Body of pancreas (tissue), 4 donors: ENCODE measurements around the gene KCP. TPM values are rescaled to one million over a fixed set of nuclear protein-coding genes. Genes with fewer than 3 reads are reported as not detected.
A peak's percentile ranks its signal among the peaks of the same experiment; 100 is the strongest.

Experiments used
- ATAC-seq: fragments of 150-250 bp; one replicate; pipeline ENCODE4 v1.9.1; 2016
- DNase-seq, 4 donors: peaks; one replicate each; pipeline ENCODE4 v3.0.0-alpha.2; 2019
- H3K27ac ChIP-seq, 4 donors: fragments of 200-600 bp; sonication (generic); 1 replicate in 3 of 4; 2 replicates in 1 of 4; pipeline versions ENCODE4 v1.5.1 to v1.6.1; 2016 to 2019; ENCODE audit warnings: mild to moderate bottlenecking in 1 of 4, mixed read lengths in 1 of 4, moderate library complexity in 1 of 4
- H3K27me3 ChIP-seq, 2 donors: fragments of 200-600 bp; sonication (generic); one replicate each; pipeline ENCODE4 v1.6.0; 2016; ENCODE audit warnings: mild to moderate bottlenecking in 1 of 2
- H3K36me3 ChIP-seq, 2 donors: fragments of 200-600 bp; sonication (generic); replicated peaks in 1 of 2; 2 replicates each; pipeline ENCODE4 v1.5.1; 2016; ENCODE audit warnings: low read depth in 2 of 2; ENCODE audit not compliant: insufficient read depth in 1 of 2
- H3K4me1 ChIP-seq: fragments of 200-600 bp; sonication (generic); one replicate; pipeline ENCODE4 v1.6.0; 2016
- H3K4me3 ChIP-seq, 2 donors: fragments of 200-600 bp; sonication (generic); 1 replicate in 1 of 2; 2 replicates in 1 of 2; pipeline ENCODE4 v1.5.1; 2016 to 2019
- H3K9me3 ChIP-seq, 3 donors: fragments of 200-600 bp; sonication (generic); 1 replicate in 2 of 3; 2 replicates in 1 of 3; pipeline ENCODE4 v1.5.1; 2016
- CTCF ChIP-seq, 7 experiments: fragments of 450-650 bp in 4 of 7; fragments of 200-600 bp in 3 of 7; sonication (generic) in 3 of 7; IDR thresholded peaks; one replicate each; pipeline ENCODE4 v1.5.1; 2016 to 2019; ENCODE audit warnings: antibody characterized with exemption in 7 of 7
- POLR2A ChIP-seq, 3 donors: fragments of 450-650 bp; IDR thresholded peaks; one replicate each; pipeline ENCODE4 v1.6.1; 2016; ENCODE audit warnings: antibody characterized with exemption in 3 of 3, mild to moderate bottlenecking in 2 of 3
- WGBS, 2 donors: methylation state at CpG; one replicate each; pipeline ENCODE4 v1.1.5; 2017; 5-methylcytosine and 5-hydroxymethylcytosine counted together
- intact Hi-C: fragments of 100-400 bp; cut with DNase I; formaldehyde crosslinking; loops from one replicate; pipeline ENCODE4 v1.15.1; 2023
- total RNA-seq, 2 donors: library from RNA; depleted of rRNA; stranded (reverse); fragments of >200 nt; gene quantifications; one replicate each; pipeline ENCODE4 v1.1.0, GENCODE V29; 2016

Gene KCP
- total RNA-seq, 2 donors from 2014 or later = 0.33 TPM; not detected in 1

DNA sequence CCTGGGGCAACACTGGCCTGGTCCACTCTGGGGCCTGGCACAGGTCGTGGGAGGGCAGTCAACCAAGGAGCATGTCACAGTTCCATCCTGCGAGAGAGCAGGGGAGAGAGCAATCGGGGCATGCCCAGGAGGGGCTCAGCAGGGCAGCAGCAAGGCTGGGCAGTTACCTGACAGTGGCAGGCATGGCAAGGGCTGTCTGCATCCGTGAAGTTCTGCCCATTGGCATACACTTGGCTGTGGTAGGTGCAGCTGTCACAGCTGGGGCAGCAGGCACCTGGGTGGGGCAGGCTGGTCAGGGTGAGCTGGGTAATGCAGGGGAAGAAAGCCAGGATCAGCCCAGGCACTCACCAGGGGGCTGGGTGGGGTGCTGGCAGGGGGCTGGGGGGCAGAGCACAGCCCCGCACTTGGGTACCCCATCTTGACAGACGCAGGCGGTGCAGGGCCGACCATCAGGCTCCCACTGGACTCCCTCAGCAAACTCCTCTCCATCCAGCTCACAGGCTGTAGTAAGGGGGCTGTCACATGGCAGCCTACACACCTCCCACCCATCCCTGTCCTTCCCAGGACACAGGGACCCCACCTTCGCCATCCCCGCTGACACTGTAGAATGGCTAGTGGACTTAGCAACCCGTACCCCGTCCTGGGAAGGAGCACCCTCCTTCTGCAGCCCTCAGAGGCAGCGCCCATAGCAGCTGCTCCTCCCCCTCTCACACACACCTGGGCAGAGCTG is 17.8 kb downstream of the KCP start:
- 82 to 87% methylated on average over 5 to 12 of the region's 13 CpGs for WGBS, 2 donors
- DNase-seq (peak in 1 of 4 donors; percentile 2), ATAC-seq (no peak)
- H3K36me3 ChIP-seq = no peaks in the 10 kb centered on the region
- no peaks in the 10 kb centered on the region for H3K9me3 ChIP-seq
- peaks cover 0 to 12% of the 10 kb centered on the region in 2 donors for H3K27me3 ChIP-seq
- intact Hi-C loops = no loop called here
- TF ChIP-seq POLR2A (IDR thresholded peaks at IDR 0.05) (no peak), CTCF (IDR thresholded peaks at IDR 0.05) (no peak)
- no peak overlapping the region for H3K4me3 ChIP-seq
- peaks cover 8% of the 10 kb centered on the region for H3K4me1 ChIP-seq
- no peak overlapping the region for H3K27ac ChIP-seq

DNA sequence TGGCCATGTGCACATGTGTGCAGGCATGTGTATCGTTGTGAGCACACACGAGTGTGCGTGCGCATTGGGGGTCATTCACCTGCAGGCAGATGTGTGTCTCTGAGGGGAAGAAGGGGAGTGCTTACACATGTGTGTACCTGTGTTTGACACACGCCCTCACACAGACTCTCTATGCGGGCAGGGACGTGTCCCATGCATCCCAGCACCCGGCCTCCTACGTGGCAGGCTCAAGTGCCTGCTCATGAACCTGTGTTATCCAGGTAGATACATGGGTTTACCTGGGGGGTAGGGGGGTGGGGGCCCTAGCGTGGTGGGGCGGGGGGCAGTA is 18.6 kb downstream of the KCP start:
- Histone ChIP-seq H3K4me1 (peaks cover 8% of the 10 kb centered on the region), H3K27me3 (peaks cover 0 to 12% of the 10 kb centered on the region in 2 donors), H3K27ac (no peak overlapping the region), H3K36me3 (no peaks in the 10 kb centered on the region), H3K4me3 (no peak overlapping the region), H3K9me3 (no peaks in the 10 kb centered on the region)
- TF ChIP-seq POLR2A (IDR thresholded peaks at IDR 0.05) (no peak), CTCF (IDR thresholded peaks at IDR 0.05) (no peak)
- ATAC-seq = no peak
- peak in 1 of 4 donors; percentile 4 for DNase-seq
- intact Hi-C loops = no loop called here
- WGBS, 2 donors = 80 to 86% methylated on average over 10 to 11 of the region's 11 CpGs

DNA sequence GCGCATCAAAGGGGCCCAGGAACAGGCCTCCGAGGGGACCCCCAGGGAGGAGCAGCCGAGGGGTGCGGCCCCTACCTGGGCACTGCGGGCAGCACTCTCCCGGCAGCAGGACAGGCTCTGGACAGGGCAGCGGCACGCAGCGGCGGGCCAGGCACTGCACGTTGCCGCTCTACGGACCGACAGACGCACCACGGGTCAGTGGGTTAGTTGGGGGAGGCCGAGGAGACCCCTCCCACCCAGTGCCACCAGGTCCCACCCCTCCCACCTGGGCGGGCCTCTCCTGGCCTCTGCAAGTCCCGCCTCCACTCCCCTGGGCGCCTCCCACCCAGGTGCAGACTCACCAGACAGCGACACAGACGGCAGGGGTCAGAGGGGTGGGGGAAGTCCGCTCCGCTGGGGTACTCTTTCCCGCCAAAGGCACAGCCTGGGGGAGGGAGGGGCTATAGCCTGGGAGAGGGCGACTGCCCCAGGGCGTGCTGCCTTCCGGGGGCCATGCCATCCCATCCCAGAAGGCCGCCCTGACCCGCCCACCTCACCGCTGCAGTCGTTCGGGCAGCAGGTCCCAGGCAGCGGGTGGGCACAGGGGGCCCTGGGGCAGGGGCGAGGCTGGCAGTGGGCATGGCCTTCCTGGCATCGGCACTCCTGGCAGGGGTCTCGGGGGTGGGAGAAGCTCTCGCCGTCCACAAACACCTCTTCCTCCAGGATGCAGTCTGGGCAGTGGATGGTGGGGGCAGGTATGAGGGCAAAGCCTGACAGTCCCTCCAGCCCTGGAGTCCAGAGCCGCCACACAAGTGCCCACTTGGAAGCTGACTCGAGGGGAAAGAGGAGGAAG is 19.2 kb downstream of the KCP start:
- Histone ChIP-seq H3K27ac (no peak overlapping the region), H3K4me1 (peaks cover 8% of the 10 kb centered on the region), H3K9me3 (no peaks in the 10 kb centered on the region), H3K36me3 (no peaks in the 10 kb centered on the region), H3K27me3 (peaks cover 0 to 12% of the 10 kb centered on the region in 2 donors), H3K4me3 (peak overlapping the region in 1 of 2 donors; percentile 2)
- no peak for TF ChIP-seq POLR2A (IDR thresholded peaks at IDR 0.05)
- peak in 1 of 7 experiments; percentile 4 for TF ChIP-seq CTCF (IDR thresholded peaks at IDR 0.05)
- ATAC-seq (peak; percentile 39), DNase-seq (peak in 2 of 4 donors; percentile 14 to 19)
- WGBS, 2 donors = 17 to 68% methylated on average over 4 to 34 of the region's 41 CpGs
- intact Hi-C loops = no loop called here

- no peak overlapping the region for H3K27ac ChIP-seq
- peak overlapping the region in 1 of 2 donors; percentile 2 for H3K4me3 ChIP-seq
- WGBS, 2 donors = 29 to 51% methylated on average over 22 to 40 of the region's 67 CpGs
- H3K36me3 ChIP-seq = no peaks in the 10 kb centered on the region
- ATAC-seq = peak; percentile 20
- intact Hi-C loops = no loop called here
- H3K27me3 ChIP-seq = peaks cover 0 to 12% of the 10 kb centered on the region in 2 donors
- DNase-seq = no peak
- H3K9me3 ChIP-seq = no peaks in the 10 kb centered on the region
- TF ChIP-seq CTCF (IDR thresholded peaks at IDR 0.05) (no peak), POLR2A (IDR thresholded peaks at IDR 0.05) (no peak)
- peaks cover 8% of the 10 kb centered on the region for H3K4me1 ChIP-seq
Observed at GRCh38 chr7:128890306-128891109, 20.0 kb downstream of the KCP start.
